NCI-H1417 (cell line): Measurements from ENCODE around the gene GSTO2.
A peak's percentile ranks its signal among the peaks of the same experiment; 100 is the strongest.
"Not testable (repeated sequence)": the region's sequence is repeated elsewhere in the genome, so short reads cannot be mapped to it uniquely, and the experiment has no call there.

Source experiments
- DNase-seq, 3 experiments: peaks; one replicate each; lab custom pipeline; 2025; lab: John Stamatoyannopoulos, UW

The GSTO2 gene

DNA sequence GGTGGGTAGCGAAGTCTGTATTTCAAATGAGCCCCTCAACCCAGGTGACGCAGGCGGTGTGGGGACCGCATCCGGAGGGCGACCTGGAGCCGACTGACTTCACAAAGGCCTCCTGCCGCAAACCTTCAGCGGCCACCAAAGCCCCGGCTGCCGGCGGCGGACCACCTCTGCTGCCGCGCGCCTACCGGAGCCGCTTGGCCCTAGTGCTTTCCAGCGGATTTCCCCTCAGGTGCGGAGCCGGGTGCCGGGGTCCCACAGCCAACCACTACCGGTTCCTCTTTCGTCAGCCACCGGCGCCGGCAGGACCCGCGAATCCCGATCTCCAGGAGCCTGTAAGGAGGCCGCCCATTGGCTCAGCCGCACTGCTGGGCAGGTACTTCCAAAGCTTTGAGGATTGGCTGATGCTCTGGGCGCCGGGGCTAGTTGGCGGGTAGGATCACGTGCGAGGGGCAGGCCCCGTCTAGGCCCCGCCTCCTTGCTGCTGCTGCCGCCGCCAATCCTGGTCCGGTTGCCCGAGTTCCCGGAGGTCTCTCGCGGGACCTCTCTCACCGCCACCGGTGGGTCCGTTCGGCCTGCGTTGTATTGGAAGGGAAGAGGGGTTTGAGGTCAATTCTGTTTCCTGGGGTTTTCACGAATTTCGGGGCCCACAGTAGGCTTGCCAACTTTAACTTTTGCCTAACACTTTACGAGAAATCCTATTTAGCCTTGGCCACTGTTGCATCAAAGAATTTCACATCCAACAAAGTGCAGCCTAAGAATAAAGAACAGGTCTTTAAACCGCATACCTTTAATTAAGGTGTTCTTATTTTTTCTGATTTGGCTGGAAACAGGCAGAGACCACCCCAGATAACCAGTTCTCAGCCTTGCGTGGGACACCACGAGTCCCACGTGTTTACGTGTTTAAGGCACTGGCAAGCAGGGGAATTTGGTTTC, at the start of gene GSTO2:
Gene GSTO2 (plus strand): TSS at position 472 of the 933 bp plus-strand sequence. CDS start 5,732 bp downstream, outside the sequence.
- peak; percentile 90 to 97 (median 93) for DNase-seq

GRCh38 chr10:104220522-104220921, 48.5 kb upstream of the GSTO2 start:
- DNase-seq, result no peak

- no peak for DNase-seq
These were observed 45.7 kb upstream of the GSTO2 start for GRCh38 chr10:104223304-104223703.

DNA sequence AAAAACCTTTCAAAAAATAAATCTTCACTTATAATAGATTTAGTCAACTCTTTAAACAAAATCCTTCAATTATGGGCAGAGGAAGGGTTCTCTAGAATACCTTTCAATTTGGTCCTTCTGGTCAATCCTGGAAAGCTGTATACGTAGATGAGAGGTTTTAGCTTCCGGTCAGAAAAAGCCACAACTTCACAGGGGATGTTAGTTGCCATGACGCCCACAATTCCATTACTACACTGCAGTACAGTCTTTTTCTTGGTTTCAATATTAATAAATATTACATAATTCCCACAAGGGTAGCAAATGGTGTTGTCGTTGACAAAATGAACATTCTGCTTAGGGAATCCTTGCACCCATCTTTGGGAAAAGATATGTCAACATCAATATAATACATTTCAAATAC, 38.5 kb upstream of the GSTO2 start:
- DNase-seq, result no peak

DNA sequence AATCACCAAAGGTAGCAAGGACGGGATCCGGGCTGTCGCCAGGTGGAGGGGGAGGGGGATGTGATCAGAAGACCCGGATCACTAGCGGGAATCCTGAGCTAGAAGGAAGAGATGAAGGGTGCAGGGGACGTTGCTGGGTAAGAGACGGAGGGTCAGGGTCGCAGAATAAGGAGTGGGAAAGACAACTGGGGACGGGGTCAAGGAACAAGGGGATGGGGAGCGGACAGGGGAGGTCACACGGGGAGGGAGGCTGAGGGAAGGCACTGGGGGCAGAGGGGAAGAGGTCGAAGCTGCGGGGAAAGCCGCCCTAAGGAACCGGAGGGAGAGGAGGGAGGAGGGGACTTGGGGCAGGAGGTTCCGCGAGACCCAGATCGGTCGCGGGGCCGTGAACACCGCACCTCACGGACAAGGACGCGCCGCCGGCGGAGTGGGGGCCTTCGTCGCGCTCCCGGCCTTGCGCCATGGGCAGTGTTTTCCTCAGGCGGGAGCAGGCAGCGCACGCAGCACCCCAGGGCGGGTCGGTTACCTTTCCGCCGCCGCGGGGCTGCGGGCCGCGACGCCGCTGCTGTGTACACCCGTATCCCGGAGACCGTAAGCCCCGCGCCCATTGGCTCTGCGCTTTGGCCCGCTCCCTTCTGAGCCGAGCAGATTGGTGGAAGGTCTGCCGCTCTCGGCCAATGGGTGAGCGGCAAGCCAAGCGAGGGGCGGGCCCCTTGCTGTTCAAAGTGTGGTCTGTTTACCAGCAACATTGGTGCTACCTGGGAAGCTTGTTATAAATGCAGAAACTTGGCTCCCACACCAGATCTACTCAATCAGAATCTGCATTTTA, 37.0 kb upstream of the GSTO2 start, which contains the start of gene CFAP43:
Gene CFAP43 (minus strand): TSS at position 581 of the 829 bp plus-strand sequence. CDS start 118 bp downstream, at position 463.
- peak; percentile 88 to 95 (median 92) for DNase-seq

DNA sequence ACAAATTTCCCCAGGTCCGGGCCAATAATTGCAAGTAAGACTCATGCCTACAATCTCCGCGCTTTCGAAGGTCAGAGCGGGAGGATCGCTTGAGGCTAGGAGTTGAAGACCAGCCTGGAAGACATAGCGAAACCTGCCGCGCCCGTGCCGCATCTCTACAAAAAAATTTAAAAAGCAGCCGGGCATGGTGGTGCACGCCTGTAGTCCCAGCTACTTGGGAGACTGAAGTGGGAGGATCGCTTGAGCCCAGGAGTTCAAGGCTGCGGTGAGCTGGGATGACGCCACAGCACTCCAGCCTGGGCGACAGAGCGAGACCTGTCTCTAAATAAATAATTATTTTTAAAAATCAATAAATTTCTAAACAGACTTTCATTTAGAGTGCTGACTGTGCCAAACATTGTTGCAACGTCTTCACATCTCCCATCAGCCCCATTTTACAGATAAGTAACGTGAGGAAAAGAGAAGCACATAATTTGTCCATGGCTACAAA, 36.3 kb upstream of the GSTO2 start:
- DNase-seq, result no peak

- no peak for DNase-seq
These were observed 35.2 kb upstream of the GSTO2 start for GRCh38 chr10:104233817-104234216.

GRCh38 chr10:104234934-104235333, 34.0 kb upstream of the GSTO2 start:
- DNase-seq, result peak in 1 of 3 experiments; percentile 1

GRCh38 chr10:104235801-104236200, 33.2 kb upstream of the GSTO2 start:
- DNase-seq, result no peak

- no peak for DNase-seq
These were observed 28.9 kb upstream of the GSTO2 start for GRCh38 chr10:104240078-104240477.

DNA sequence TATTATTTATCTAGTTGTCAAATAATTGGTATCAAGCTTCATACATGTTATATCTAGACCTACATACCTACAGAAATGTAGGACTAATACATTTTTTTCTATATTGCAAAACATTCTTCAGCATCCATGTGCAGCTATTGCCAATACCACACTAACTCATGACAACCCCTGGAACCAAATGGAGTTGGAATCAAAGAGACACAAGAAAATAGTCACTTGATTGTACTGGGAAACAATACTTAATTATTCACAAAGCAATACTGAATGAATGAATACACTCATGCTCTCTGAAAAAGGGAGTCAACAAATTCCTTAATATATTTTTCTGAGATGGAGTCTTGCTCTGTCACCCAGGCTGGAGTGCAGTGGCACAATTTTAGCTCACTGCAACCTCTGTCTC, 26.4 kb upstream of the GSTO2 start:
- no peak for DNase-seq

GRCh38 chr10:104243009-104243408, 26.0 kb upstream of the GSTO2 start:
- not testable (repeated sequence) for DNase-seq

DNA sequence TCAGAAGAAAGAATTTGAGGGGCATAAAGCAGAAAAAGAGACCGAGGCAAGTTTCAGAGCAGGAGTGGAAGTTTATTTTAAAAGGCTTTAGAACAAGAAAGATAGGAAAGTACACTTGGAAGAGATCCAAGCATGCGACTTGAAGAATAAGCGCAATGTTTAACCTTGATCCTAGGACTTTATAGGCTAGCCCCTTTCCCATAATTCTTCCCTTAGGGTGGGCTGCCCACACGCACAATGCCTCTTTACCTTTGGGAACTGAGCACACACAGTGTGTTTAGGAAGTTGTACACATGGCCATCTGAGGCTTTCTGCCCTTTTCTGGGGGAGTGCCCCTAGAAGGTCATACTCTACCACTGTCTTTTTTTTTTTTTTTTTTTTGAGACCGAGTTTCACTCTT, 25.5 kb upstream of the GSTO2 start:
- DNase-seq, result no peak

GRCh38 chr10:104245066-104245632, 23.8 kb upstream of the GSTO2 start:
- DNase-seq, result no peak

DNA sequence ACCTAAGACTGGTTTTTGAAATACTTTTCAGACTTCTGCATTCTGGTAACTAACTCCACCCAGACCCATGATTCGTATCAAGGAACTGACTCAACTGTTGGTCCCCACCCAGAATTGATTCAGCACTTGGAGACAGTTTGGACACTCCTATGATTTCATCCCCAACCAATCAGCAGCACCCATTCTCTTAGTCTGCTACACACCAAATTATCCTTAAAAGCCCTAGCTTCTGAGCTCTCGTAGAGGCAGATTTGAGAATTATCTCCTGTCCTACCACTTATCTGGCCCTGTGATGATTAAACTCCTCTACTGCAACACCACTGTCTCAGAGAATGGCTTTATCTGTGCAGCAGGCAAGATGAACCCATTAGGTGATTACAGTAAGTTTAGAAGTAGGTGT, 22.0 kb upstream of the GSTO2 start:
- no peak for DNase-seq

- no peak for DNase-seq
These were observed 21.4 kb upstream of the GSTO2 start for GRCh38 chr10:104247513-104248146.

- DNase-seq, result not testable (repeated sequence)
These were observed 20.1 kb upstream of the GSTO2 start for GRCh38 chr10:104248931-104249330.

GRCh38 chr10:104250371-104250770, 18.6 kb upstream of the GSTO2 start:
- DNase-seq, result peak in 1 of 3 experiments; percentile 91

GRCh38 chr10:104251443-104251842, 17.5 kb upstream of the GSTO2 start:
- DNase-seq, result no peak

GRCh38 chr10:104252368-104252767, 16.6 kb upstream of the GSTO2 start:
- no peak for DNase-seq

DNA sequence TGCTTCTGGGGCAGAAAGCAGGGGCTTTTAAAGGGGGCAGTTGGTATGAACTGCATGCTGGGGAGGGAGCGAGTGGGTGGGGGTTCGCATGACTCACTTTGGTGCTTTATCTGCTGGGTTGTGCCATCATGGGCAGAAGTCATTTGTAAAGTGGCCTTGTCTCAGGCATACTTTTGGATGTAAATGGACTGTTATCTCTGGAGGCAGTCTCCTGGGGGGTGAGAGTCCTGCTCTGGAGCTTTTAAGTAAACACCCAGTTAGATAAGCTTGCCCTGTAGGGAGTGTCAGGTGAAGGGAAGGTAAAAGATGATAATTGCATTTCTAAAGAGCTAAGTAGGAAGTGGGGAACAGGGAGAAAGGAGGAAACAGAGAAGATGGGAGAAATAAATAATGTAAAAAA, 15.9 kb upstream of the GSTO2 start:
- DNase-seq, result no peak
